Stimulated activated CD4-positive, alpha-beta T cell treated with anti-CD3 and anti-CD28 coated beads, TNF-alpha, amount 100 ng/mL, for 4 hours (primary cell): ENCODE measurements around the gene DDRGK1.
A peak's percentile ranks its signal among the peaks of the same experiment; 100 is the strongest.
"Not testable (repeated sequence)": the region's sequence is repeated elsewhere in the genome, so short reads cannot be mapped to it uniquely, and the experiment has no call there.

ENCODE experiments used
- DNase-seq, 3 experiments: peaks; one replicate each; pipeline ENCODE4 v3.0.0-alpha.2; 2020; ENCODE audit warnings: low read depth in 3 of 3

Gene DDRGK1

DNA sequence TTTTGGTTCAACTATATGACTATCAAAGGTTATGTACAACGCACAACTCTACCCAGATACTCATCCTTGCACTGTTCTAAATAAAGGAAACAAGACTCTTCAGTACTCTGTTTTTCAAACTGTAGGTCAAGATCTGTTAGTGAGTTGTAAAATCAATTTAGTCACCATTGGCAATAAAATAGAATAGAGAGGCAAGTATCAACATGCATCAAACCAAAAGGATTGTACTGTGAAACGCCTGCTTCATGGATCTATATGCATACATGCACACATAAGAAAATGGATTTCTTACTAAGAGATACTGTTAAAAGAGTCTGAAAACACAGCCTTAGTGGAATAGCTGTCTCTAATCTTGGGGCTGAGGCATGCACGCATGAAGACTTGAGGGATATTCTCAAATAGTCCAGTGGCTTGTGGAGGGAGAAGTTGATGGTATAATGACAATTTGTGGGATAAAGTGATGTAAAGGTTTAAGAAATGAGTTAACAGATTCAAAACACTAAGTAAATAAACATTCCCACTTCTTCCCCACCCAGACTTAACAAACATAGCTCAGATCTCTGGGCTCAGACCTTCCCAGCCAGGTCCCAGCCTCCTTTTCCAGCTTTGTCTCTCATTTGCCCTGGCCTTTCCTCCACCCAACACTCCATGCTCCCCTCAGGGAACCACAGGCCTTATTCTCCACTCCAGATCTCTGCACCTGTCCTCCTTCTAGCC is 20.4 kb downstream of the DDRGK1 start:
- no peak for DNase-seq

DNA sequence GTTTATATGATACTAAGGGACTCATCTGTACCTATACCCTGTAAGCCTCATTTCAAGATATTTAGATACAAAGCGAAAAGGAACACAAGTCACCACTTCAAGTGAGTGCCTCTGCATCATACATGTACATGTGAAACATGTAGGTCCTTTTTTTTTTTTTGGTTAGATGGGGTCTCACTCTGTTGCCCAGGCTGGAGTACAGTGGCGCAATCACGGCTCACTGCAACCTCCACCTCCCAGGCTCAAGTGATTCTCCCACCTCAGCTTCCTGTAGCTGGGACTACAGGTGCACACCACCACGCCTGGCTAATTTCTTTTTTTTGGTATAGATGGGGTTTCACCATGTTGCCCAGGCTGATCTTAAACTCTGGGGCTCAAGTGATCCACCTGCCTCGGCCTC is 22.1 kb downstream of the DDRGK1 start:
- not testable (repeated sequence) for DNase-seq

DNA sequence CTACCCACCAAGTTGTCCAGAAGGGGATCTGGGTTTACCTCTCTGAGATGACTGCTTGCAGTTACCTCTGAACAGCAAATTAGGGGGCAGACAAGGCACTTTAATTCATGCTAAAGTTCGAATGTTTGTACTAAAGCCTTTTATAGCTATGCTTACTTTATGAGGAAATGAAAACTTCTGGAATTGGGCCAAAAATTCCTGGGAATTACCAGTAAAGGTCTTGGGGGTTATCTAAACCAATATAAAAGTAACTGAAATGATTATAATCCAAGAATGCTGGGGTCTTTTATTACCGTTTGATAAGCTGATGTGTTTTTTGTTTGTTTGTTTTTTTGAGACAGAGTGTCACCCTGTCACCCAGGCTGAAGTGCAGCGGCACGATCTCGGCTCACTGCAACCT is 23.2 kb downstream of the DDRGK1 start:
- no peak for DNase-seq

- no peak for DNase-seq
Observed at GRCh38 chr20:3180319-3180718, 24.2 kb downstream of the DDRGK1 start.

GRCh38 chr20:3177746-3178485 is 26.6 kb downstream of the DDRGK1 start:
- no peak for DNase-seq

- DNase-seq: no peak
Observed at GRCh38 chr20:3175270-3175669, 29.2 kb downstream of the DDRGK1 start.

DNA sequence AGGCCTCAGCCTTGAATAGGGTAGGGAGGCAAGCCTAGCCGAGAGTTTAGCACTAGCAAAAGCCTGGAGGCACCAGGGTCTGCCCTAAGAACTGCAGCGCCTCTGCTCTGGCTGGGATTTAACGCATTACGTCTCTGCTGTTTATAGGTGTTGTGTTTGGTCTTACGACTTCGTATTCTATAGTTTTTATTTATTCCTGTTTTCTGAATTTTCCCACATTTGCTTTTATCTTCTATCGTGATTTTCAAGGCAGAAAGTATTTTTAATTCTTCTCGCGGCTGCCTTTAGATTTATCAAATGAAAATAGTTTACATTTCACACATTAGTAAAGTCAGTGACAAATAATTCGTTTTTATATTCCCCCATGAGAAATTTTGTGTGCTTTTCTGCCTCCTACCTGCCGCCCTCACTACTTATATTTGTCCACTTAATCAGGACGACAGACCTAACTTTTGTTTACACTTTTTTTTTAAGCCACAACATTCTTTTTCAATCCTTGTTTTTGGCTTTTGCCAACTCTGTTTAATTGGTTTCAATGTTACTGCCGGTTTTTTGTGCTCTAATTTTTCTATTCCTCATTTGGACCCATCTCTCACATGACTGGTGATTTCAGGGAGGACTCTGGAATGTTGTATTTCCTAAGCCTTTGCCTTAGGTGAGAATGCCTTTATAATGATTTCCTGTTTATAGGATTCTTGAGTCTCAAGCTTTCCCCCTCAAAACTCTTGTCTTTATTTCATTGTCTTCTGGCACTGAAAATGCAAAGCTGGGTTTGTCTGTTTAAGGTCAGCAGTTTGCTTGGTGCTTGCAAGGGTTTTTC is 29.8 kb downstream of the DDRGK1 start:
- DNase-seq: no peak

GRCh38 chr20:3173610-3174441 is 30.7 kb downstream of the DDRGK1 start:
- DNase-seq: peak; percentile 80 to 93 (median 84)

DNA sequence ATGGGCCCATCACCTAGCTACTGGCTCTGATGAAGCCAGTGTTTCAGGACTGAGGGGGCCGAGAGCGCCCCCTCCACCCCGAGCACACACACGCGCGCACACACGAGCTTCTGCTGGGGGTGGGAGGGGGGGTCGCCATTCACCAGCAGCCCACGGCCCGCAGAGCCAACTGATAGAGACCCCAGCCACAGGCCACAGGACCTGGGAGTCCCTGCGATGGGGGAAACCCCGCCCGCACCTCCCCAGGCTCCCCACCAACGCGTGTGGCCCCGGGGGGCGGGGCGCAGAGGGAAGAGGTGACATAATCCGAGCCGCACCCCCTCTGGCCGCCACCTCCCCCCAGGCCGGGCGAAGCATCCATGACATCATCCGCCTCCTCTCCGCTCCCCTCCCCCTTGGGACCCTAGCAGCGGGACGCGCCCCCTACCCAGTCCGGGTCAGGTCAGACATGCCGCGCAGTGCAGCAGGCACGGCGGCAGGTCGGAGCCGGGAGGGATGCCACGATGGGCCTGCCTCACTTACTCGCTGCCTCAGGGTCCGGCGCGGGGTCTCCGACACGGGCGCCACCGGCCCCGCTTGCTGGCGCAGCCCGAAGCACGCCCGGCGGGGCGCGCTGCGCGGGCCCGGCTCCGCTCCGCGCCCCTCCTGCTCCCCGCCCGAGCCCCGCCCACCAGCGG is 31.4 kb downstream of the DDRGK1 start, which contains the start of gene LZTS3:
TSS of gene LZTS3 (minus strand) at position 617 of the 677 bp plus-strand sequence. CDS start 6,386 bp downstream, outside the sequence.
- peak; percentile 56 to 78 (median 77) for DNase-seq

- DNase-seq: no peak
Observed at GRCh38 chr20:3172126-3172932, 32.2 kb downstream of the DDRGK1 start.

DNA sequence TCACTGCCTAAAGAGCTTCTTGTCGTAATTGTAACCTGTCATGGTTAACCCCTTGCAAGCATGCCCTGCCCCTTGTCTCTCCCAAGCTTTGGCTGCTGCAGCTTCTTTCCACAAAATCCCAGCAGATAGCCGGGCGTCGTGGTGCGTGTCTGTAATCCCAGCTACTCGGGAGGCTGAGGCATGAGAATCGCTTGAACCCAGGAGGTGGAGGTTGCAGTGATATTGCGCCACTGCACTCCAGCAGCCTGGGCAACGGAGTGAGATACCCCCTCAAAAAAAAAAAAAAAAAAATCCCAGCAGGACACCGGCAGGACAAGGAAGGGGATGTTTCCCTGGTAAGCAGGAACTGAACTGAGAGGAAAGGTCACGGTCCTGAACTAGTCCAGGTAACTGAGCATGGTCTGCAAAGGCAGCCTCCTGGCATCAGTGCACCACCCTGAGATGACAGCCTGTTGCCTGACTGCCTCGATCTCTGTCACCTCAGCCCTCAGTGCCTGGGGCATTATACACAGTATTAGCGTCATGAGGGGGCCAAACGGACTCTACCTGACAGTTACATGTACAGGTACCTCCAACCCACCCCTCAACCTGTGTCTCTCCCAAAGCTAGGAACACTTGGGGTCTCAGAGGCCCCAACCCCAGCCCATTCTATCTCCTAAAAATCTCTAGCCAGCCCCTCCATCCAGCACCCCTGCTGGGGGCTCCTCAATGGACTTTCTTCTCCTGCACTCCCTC is 32.9 kb downstream of the DDRGK1 start:
- DNase-seq: no peak

GRCh38 chr20:3168829-3169590 is 35.5 kb downstream of the DDRGK1 start:
- no peak for DNase-seq

GRCh38 chr20:3168079-3168828 is 36.2 kb downstream of the DDRGK1 start:
- DNase-seq: no peak

DNA sequence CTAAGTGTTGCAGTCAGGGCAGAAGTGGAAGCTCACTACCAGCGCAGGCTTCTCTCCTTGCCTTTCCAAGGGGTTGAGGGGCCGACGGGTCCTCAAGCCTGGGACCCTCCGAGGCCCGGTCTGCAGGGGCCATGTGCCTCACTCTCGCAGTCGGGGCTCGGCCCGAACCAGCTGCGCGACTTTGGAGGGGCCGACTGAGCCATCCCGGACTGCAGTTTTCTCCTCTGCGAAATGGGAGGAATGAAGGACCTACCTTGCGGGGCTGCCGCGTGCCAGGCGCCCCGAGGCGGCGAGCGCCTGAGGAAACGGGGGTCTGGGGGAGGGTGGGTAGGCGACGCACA is 36.8 kb downstream of the DDRGK1 start:
- DNase-seq: no peak

- DNase-seq: no peak
Observed at GRCh38 chr20:3166913-3167342, 37.6 kb downstream of the DDRGK1 start.

DNA sequence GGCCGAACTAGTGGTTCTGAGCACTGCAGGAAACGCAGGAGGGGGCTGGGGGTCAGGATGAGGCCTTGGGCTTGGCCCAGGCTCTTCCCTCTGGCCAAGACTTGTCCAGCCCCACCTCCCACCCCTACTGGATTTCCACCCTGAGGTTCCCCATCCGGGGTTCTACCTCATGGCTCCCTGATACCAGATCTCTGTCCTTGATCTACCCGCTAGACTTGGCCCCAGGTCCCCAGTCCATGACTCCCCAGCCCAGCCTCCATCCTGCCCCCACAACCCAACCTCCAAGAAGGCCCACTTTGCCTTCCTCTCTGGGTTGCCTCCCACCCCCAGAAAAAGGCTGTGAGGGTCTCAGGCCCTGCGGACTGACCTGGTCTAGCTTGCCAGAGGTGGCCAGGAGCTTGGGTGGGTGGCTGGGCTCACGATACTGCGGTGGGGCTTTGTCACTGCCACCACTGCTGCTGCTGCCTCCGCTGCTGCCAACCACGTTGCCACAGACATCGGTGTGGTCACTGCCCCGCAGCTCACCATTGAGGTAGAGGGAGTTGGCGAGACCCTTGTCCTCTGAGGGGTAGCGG is 38.1 kb downstream of the DDRGK1 start:
- no peak for DNase-seq
